ENCODE results near the gene MPND. TPM values are rescaled to one million over a fixed set of nuclear protein-coding genes. Genes with fewer than 3 reads are reported as not detected.

MPND gene
- total and polyA plus RNA-seq, 11 donors, result 8.2 to 23.7 (median 19.0) TPM

DNA sequence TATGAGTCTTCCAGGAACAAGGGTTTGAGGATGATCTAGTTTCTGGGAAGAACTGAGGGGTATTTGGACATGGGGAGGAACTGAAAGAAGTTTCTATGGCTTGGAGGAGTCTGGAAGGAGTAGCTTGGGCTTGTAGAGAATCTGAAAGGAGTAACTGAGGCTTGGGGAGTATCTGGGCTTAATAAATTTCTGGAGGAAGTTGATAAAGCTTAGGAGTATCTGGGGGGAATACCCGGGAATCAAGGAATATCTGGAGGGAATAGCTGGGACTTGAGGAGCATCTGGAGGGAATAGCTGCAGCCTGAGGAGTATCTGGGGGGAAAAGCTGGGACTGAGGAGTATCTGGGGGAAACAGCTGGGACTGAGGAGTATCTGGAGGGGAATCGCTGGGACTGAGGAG lies 22.9 kb upstream of the MPND start:
- H3K27ac ChIP-seq, result no peak overlapping the region
- intact Hi-C loops (cut with DNase I), result loop anchor here in 1 of 10 donors (10.0 kb wide), 1 partner anchor 56 kb away; no protein-coding TSS in a partner anchor
- no peak overlapping the region for H3K4me3 ChIP-seq
- H3K4me1 ChIP-seq, result no peaks in the 10 kb centered on the region
- peaks cover 0 to 6% (median 0%) of the 10 kb centered on the region in 9 donors for H3K27me3 ChIP-seq
- DNase-seq (no peak), ATAC-seq (no peak)
- H3K9me3 ChIP-seq, result peaks cover 0 to 16% (median 0%) of the 10 kb centered on the region in 12 donors
- 92 to 98% (median 96%) methylated on average over 2 of the region's 2 CpGs for WGBS, 4 donors
- H3K36me3 ChIP-seq, result no peaks in the 10 kb centered on the region
- no peak for TF ChIP-seq POLR2A (IDR thresholded peaks at IDR 0.05)
- TF ChIP-seq, protein P1, sequence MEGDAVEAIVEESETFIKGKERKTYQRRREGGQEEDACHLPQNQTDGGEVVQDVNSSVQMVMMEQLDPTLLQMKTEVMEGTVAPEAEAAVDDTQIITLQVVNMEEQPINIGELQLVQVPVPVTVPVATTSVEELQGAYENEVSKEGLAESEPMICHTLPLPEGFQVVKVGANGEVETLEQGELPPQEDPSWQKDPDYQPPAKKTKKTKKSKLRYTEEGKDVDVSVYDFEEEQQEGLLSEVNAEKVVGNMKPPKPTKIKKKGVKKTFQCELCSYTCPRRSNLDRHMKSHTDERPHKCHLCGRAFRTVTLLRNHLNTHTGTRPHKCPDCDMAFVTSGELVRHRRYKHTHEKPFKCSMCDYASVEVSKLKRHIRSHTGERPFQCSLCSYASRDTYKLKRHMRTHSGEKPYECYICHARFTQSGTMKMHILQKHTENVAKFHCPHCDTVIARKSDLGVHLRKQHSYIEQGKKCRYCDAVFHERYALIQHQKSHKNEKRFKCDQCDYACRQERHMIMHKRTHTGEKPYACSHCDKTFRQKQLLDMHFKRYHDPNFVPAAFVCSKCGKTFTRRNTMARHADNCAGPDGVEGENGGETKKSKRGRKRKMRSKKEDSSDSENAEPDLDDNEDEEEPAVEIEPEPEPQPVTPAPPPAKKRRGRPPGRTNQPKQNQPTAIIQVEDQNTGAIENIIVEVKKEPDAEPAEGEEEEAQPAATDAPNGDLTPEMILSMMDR (IDR thresholded peaks at IDR 0.05), result no peak

DNA sequence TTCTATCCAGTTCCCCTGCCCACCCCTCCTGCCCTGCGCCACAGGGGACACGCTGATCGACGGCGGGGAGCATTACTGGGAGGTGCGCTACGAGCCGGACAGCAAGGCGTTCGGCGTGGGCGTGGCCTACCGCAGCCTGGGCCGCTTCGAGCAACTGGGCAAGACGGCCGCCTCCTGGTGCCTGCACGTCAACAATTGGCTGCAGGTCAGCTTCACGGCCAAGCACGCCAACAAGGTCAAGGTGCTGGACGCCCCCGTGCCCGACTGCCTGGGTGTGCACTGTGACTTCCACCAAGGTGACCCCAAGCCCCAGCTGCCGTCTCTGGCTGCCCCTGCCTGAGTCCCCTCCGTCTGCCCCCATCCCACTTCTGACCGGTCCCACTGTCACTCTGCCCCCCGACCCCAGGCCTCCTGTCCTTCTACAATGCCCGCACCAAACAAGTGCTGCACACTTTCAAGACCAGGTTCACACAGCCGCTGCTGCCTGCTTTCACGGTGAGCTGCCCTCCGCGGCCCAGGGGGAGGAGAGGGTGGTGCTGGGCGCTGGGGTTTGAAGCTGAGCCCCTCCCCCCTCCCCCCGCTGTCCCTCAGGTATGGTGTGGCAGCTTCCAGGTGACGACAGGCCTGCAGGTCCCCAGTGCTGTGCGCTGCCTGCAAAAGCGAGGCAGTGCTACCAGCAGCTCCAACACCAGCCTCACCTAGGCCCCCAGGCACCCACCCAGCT lies 20.3 kb upstream of the MPND start:
- H3K27ac ChIP-seq, result no peak overlapping the region
- intact Hi-C loops (cut with DNase I), result loop anchor here in 1 of 10 donors (10.0 kb wide), 1 partner anchor 58 kb away; no protein-coding TSS in a partner anchor
- no peaks in the 10 kb centered on the region for H3K36me3 ChIP-seq
- H3K9me3 ChIP-seq, result peaks cover 0 to 16% (median 0%) of the 10 kb centered on the region in 12 donors
- peaks cover 0 to 5% (median 0%) of the 10 kb centered on the region in 9 donors for H3K27me3 ChIP-seq
- TF ChIP-seq, protein P1 (IDR thresholded peaks at IDR 0.05), result no peak
- no peak for TF ChIP-seq POLR2A (IDR thresholded peaks at IDR 0.05)
- 75 to 93% (median 77%) methylated on average over 16 to 37 of the region's 37 CpGs for WGBS, 4 donors
- H3K4me1 ChIP-seq, result peaks cover 0 to 15% (median 12%) of the 10 kb centered on the region in 12 donors
- ATAC-seq (no peak), DNase-seq (no peak)
- no peak overlapping the region for H3K4me3 ChIP-seq

DNA sequence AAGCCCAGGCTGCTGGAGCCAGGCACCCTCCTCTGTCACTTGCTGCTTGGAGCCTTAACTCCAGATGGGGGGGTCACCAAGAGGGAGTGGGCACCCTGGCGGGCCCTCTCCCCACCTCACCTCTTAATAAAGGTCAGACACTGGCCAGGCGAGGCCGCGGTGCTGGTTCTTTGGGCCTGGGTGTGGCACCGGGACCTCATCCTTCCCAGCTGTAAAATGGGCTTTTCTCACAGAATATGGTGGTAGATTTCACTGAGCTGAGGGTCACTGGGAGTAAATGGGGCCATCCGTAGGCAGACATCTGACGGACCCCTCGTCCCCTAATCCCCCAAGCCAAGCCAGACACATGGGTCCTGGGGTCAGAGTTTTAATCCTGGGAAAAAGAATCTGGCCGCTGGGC lies 19.7 kb upstream of the MPND start:
- 84 to 93% (median 88%) methylated on average over 5 to 9 of the region's 9 CpGs for WGBS, 4 donors
- no peak overlapping the region for H3K4me3 ChIP-seq
- intact Hi-C loops (cut with DNase I), result loop anchor here in 1 of 10 donors (10.0 kb wide), 1 partner anchor 59 kb away; no protein-coding TSS in a partner anchor

GRCh38 chr19:4324228-4324627 lies 19.1 kb upstream of the MPND start:
- ATAC-seq, result no peak
- Histone ChIP-seq H3K4me1 (peaks cover 0 to 24% (median 16%) of the 10 kb centered on the region in 12 donors), H3K27ac (no peak overlapping the region), H3K27me3 (peaks cover 0 to 5% (median 0%) of the 10 kb centered on the region in 9 donors), H3K4me3 (no peak overlapping the region), H3K36me3 (no peaks in the 10 kb centered on the region), H3K9me3 (peaks cover 0 to 12% (median 0%) of the 10 kb centered on the region in 12 donors)
- 90 to 91% (median 91%) methylated on average over 11 to 12 of the region's 12 CpGs for WGBS, 4 donors
- TF ChIP-seq, protein P1 (IDR thresholded peaks at IDR 0.05), result no peak
- TF ChIP-seq POLR2A (IDR thresholded peaks at IDR 0.05), result no peak
- no peak for DNase-seq
- intact Hi-C loops (cut with DNase I), result loop anchor here in 1 of 10 donors (10.0 kb wide), 1 partner anchor 59 kb away; no protein-coding TSS in a partner anchor

More for the DNA sequence above, 19.7 kb upstream of the MPND start:
- TF ChIP-seq, protein P1 (IDR thresholded peaks at IDR 0.05), result no peak
- no peak for TF ChIP-seq POLR2A (IDR thresholded peaks at IDR 0.05)
- Histone ChIP-seq H3K27ac (no peak overlapping the region), H3K36me3 (no peaks in the 10 kb centered on the region), H3K4me1 (peaks cover 0 to 19% (median 12%) of the 10 kb centered on the region in 12 donors), H3K9me3 (peaks cover 0 to 16% (median 0%) of the 10 kb centered on the region in 12 donors), H3K27me3 (peaks cover 0 to 5% (median 0%) of the 10 kb centered on the region in 9 donors)
- DNase-seq (no peak), ATAC-seq (no peak)

All from heart left ventricle (tissue), 16 donors.